Renal pelvis (tissue), 4 donors: ENCODE results near the gene CLRN2. TPM values are rescaled to one million over a fixed set of nuclear protein-coding genes. Genes with fewer than 3 reads are reported as not detected.
"Not testable (repeated sequence)": the region's sequence is repeated elsewhere in the genome, so short reads cannot be mapped to it uniquely, and the experiment has no call there.

Experiments
- DNase-seq: peaks from one replicate; pipeline ENCODE4 v3.0.0-alpha.2; 2013
- polyA plus RNA-seq, 3 donors: library from polyadenylated mRNA; unstranded; fragments of 120-200 nt; gene quantifications; one replicate each; pipeline ENCODE4 v1.2.1, GENCODE V29; 2013; ENCODE audit not compliant: insufficient read length in 3 of 3

Gene CLRN2
- polyA plus RNA-seq, 3 donors = not detected

DNA sequence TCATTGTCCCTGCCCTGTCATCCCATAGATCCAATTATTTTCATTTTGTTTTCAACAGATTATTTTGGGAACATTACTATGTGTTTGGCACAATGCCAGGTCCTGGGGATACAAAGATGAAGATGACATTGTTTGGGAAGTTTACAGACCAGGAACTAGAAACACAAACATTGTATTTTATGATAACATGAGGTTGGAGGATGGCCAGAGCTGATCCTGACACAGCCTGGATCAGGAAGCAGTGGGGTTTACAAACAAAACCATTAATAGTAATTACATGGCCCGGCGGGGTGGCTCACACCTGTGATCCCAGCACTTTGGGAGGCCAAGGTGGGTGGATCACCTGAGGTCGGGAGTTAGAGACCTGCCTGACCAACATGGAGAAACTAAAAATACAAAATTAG is 29.9 kb downstream of the CLRN2 start:
- DNase-seq = no peak

DNA sequence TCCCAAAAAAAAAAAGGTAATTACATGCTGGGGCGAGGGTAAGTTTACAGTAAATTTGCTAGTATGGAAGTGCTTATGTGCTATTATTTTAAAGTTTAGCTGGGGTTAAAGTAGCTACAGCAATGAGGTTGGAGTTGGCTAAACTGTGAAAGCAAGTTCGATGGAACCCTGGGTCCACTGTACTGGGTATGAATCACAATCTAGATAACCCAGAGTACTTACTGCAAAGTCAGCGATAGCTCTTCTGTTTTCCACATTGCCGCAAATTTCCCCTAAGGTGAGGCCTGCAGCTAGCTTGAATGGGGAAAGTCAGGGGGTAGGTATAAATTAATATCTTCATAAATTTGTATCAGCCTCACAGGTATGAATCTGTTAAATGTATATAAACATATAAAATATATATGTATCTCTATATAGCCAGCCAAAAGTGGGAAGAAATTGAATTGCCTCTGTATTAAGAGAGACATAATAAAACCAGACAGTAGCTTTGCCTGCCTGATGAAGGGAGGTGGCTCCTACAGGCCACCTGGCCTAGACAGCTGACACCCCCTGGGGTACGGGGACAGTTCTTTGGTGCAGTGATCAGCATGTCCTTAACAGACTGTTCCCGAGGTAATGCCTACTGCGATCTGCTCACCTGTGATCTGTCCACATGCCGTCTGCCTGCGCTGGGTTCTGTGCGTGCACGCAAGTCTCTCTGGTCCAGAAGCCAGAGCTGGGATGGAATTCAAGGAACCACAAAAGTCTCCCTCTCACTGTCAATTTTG is 30.6 kb downstream of the CLRN2 start:
- no peak for DNase-seq

DNA sequence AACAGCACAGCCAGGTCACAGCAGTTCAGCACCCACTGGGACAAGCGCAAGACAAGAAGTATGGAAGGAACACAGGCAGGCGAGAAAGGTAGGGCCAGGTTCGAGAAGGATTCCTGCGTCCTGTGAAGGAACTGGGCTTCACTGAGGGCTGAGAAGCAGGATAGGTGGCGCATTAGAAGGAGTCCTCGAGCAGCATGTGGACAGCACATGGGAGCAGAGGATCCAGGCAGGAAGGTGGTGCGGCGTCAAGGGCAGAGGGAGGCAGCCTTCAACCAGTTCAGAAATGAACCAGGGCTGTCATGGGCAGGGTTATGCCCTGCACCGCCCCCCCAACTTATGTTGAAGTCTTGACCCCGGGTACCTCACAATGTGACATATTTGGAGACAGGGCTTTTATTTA is 31.3 kb downstream of the CLRN2 start:
- no peak for DNase-seq

DNA sequence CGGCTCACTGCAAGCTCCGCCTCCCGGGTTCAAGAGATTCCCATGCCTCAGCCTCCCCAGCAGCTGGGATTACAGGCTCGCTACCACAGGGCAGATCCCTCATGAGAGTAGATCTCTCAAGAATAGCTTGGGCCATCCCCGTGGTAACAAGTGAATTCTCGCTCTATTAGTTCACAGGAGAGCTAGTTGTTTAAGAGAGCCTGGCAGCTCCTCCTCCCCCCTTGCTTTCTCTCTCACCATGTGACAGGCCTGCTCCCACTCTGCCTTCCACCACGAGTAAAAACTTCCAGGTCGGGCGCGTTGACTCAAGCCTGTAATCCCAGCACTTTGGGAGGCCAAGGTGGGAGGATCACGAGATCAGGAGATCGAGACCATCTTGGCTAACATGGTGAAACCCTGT is 31.7 kb downstream of the CLRN2 start:
- no peak for DNase-seq

DNA sequence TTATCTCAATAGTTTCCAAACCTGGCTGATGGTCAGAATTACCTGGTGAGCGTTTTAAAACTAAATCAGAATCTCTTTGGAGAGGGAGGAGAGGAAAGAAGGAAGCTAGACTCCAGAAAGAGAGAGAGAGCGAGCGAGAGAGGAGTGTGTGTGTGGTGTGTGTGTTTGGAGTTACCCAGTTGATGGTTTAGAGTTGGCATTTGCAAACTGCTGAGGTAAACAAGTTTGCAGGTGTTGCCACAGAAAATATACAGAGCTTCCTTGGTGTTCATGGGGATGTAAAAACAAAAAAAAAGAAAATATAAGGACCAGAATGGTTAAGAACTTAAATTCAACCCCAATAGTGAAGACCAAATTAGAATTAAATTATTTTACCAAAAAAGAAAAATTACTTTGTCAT is 35.6 kb downstream of the CLRN2 start:
- no peak for DNase-seq

DNA sequence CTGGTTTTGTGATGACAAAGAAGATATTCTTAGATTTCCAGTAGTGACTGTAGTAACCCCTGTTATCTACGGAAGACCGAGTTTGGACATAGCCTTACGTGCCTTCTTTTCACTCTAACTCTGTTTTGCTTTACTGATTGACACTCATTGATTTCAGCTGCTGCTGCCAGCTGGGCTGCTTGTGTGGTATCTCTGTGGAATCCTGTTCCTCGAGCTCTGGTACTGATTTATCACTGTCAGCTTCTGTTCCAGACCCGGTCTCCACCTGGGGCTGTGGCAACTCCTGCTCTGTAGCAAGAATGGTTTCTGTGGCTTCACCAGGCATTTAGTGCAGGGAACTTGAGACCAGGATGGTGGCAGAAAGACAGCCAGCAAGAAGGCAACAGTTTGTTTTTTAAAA is 37.5 kb downstream of the CLRN2 start:
- no peak for DNase-seq

DNA sequence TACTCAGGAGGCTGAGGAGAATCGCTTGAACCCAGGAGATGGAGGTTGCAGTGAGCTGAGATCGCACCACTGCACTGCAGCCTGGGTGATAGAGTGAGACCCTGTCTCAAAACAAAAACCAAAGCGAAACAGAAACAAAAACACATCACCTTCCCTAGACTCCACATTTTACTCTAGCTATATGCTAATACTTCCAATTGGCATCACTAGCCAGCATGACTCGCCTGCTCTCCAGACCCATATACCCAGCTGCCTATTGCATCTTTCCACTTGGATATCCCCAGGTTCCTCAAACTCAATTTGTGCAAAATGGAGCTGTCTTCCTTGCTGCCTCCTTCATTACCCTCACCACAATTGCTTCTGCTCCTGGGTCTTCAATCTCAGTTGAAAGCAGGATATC is 39.6 kb downstream of the CLRN2 start:
- no peak for DNase-seq

DNA sequence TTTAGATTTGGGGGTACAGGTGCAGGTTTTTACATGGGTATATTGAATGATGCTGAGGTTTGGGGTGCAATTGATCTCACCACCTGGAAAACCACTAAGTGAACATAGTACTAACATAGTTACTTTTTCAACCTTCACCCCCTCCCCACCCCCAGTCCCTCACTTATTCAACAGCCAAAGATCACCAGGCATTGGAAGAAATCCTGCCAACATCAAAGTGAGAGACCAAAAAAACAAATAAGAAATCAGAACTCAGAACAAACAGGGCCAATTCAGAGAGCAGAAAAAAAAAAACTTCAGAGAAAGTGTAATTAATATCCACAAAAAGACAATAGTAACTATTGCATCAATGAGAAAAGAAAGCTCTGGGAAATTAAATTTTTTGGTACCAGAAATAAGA is 41.5 kb downstream of the CLRN2 start:
- DNase-seq = no peak

DNA sequence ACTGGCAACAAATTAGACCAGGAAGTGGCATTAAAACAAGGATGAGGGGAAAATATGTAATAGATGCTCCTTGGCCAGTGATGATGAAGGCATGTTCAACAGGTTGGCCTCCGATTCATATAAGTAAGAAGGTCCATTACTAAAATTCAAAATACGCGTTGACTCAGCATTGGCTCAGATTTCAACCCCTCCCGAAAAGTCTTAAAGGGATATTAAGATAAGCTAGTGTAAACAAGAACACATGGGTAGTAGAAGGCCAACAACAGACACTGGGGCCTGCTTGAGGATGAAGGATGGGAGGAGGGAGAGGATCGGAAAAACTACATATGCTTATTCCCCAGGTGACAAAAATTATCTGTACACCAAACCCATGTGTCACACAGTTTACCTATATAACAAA is 42.9 kb downstream of the CLRN2 start:
- no peak for DNase-seq

DNA sequence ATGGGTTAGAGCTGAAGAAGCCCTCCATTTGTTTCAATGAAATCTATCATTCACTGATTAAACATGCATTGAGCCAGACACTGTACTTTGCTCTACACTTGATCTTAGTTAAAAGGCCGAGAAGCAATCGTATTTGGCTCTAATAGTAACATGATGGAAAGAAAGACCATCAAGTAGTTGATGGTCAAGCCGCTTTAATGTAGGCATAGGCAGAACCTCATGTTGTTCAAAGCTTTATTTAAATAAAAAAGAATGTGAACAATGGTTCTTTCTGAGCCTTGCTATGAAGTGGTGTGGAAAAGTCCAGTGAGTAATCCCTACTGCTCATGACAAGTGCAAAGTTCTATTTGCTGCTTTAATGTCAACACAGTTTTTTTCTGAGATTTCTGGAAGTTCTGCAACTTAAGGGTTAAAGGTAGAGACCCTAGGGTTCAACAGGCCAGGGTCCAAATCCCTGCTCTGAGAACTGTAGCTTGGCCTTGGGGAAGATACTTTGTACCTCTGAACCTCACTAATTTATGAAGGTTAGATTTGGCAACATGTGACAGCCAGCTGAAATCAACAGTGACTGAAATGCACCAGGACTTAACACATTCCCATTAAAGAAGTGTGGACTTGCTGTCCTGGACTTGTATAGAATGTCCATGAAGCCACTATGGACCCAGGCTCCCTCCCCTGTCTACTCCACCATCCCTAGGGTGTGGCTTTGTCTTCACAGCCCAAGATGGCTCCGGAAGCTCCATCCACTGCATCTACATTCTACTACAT is 44.2 kb downstream of the CLRN2 start:
- DNase-seq = no peak

DNA sequence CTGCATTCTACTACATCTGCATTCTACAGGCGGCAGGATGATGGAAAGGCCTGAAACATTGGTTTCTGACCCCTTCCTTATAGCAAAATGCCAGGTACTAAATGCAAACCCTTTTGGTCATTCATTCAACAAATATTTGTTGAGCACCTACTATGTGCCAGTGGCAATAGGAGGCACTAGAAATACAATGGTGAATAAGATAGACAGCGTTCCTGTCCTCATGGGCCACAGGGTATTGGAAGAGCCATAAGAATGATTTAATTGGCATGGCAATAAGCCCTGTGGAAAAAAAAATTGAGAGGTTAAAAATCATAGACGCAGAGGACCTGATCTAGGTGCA is 44.7 kb downstream of the CLRN2 start:
- DNase-seq = no peak

DNA sequence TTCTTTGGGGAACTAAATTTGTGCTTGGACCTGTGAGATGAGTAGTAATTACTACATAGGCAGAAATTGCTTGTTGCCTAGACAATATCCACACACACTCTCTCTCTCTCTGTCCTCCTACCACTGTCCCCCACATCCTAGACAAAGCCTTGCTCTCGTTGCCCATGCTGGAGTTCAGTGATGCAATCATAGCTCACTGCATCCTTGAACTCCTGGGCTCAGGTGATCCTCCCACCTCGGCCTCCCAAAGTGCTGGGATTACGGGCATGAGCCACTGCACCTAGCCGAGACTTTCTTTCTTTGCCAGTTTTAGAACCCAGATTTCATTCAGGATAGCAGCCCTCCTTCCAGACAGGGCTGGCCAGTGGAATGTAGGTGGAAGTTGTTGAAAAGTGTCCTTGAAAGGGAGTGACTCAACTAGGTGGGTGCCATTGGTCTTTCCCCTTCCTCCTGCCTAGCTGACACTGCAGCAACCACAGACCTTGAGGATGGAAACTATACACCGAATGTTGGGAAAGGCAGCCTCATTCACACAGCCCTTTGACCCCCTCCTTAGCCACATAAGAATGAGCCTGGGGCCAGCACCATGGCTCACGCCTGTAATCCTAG is 45.2 kb downstream of the CLRN2 start:
- DNase-seq = no peak

DNA sequence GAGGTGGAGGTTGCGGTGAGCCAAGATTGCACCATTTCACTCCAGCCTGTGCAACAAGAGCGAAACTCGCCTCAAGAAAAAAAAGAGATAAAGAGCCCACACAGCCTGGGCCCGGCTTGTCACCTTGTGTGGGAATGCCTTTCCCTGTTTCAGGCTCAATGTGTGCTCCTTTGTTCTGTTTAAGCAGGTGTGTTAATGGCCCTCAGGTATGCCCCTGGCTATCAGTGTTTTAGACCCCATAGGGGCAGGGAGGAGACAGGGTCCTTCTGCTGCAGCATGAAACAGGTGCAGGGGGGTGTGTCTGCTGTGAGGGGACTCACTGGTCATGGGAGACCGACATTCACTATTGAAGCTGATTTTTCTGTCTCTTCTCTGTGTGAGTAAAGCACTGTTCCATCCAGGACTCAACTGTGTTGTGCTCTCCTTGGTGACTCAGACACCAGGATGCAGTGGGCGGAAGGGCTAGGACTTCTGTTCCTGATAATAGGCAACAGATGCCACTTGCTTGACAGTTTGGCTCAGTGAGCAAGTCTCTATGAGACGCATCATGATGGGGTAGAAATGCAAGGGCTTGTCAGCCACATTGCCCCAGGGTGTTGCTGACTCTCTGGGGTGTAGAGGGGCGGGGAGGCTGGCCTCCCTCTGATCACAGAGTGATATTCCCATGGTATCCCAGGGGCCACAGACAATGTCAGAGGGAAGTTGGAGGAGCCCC is 46.4 kb downstream of the CLRN2 start:
- DNase-seq = no peak

DNA sequence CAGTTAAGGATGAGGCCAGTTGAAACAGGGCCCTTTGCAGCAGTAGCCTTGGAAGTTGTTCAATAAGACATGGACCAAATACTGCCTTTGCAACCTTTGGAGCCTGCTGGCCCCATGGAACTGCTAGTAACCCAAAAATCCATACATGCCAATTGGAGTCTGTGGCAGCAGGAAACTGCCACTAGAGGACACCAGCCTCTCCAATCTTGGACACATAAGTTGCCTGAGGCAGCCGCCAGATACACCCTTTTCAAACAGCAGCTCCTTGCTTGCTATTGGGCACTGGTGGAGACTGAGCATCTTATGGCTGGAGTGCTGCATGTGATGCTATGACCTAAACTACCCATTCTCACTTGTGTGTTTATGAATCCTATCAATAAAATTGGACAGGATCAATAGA is 47.2 kb downstream of the CLRN2 start:
- DNase-seq = no peak

DNA sequence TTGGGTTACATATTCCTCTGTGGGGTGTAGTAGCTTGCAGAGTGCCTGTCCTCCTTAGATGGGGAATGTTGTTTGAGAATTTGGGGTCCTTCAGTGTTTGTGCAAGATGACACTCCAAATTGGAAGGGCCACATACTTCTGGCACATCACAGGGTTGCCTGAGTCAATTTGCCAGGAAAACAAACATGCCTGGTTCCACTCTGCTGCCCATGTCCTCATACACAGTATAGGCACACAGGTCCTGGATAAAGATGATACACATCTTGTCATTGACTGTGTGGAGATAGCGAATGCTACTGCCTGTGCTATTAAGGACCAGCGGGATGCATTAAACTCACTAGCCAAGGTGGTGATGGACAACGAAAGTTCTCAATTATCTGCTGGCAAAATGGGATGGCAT is 50.9 kb downstream of the CLRN2 start:
- no peak for DNase-seq

DNA sequence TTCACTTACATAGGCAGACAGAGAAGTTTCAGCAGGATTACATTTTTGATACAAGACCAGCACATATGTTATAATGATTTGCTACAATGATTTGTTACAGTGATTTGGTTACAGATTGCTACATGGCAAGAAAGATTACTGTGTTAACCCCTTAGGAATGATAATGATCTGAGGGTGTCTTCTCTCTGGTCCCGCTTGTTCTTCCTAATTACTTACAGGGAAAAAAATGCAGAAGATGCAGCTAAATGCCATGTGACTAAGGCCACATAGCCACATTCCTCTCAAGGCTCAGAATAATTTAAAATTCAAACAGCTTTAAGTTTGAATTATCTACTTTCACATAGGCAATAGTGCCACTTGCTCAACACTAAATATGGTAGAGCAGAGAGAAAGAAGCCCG is 52.3 kb downstream of the CLRN2 start:
- DNase-seq = no peak

DNA sequence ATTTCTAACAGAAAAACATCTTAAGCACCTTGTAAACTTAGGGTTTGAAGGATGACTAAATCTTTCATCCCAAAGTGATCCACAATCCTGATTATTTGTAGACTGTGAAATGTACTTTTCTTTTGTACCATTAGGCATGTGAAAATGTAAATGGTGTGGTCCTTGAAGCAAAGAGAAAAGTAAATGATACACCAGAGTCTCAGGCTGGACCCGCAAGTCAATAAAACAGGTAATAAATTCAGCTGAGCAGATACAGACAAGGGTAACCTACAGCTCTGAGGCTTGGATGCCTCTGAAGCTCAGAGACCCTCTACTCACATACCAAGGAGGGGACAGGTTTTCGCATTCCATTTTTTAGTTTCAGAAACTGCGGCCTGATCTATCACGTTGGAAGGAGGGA is 59.2 kb downstream of the CLRN2 start:
- peak; percentile 34 for DNase-seq

DNA sequence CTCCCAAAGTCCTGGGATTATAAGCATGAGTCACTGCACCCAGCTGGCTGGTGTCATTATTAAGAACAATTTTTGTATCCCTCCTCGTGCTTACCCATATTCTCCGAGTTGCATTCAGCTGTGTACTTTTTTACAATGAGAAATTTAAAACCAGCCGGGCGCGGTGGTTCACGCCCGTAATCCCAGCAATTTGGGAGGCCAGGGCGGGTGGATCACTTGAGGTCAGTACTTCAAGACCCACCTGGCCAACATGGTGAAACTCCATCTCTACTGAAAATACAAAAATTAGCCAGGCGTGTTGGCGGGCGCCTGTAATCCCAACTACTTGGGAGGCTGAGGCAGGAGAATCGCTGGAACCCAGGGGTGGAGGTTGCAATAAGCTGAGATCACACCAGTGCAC is 60.2 kb downstream of the CLRN2 start:
- not testable (repeated sequence) for DNase-seq
